K562 (cell line): ENCODE measurements around the gene SUSD3. TPM values are rescaled to one million over a fixed set of nuclear protein-coding genes. Genes with fewer than 3 reads are reported as not detected.
A peak's percentile ranks its signal among the peaks of the same experiment; 100 is the strongest.

Experiments used
- ATAC-seq: fragments of 200-7000 bp; cut with Tn5 transposase; 3 replicates; pipeline ENCODE4 v1.9.1; 2020; ENCODE audit warnings: moderate library complexity
- BruUV-seq: library from RNA; stranded (reverse); fragments of 400-500 nt; replicated peaks from 2 replicates; lab custom pipeline; 2021; lab: Mats Ljungman, UMichigan
- CTCF ChIA-PET: fragments of 300-600 bp; formaldehyde crosslinking; extraction: SDS; loops from one replicate; lab custom pipeline; 2021; ENCODE audit warnings: low intra/inter-chr PET ratio; lab: Yijun Ruan, JAX
- POLR2A ChIA-PET: fragments of 300-600, 350-650 bp; sonication (Branson Sonifier 250); formaldehyde crosslinking; extraction: SDS; loops from one replicate; lab custom pipeline; 2021; ENCODE audit warnings: antibody characterized with exemption, inconsistent platforms; lab: Yijun Ruan, JAX
- DNase-seq, 4 experiments: peaks; one replicate each; pipeline versions ENCODE4 v3.0.0 to v3.0.0-alpha.2; 2011 to 2018; ENCODE audit warnings: low spot score in 3 of 4, mixed read lengths in 3 of 4; ENCODE audit errors: extremely low read depth in 1 of 4
- FAIRE-seq: peaks from 2 replicates; lab custom pipeline; 2011; peaks lifted over from hg19 to GRCh38; lab: Jason Lieb, UNC
- H2AFZ ChIP-seq: 2 replicates; pipeline ENCODE4 v1.6.0; 2011; ENCODE audit warnings: low read depth, low read length, control low read depth, inconsistent platforms
- H3K27ac ChIP-seq: fragments of 200-600 bp; 3 replicates; pipeline ENCODE4 v1.8.0; 2011; ENCODE audit warnings: low read depth, mild to moderate bottlenecking, control low read depth, inconsistent platforms, low read length, moderate library complexity, mixed read lengths; ENCODE audit errors: extremely low read depth
- H3K27me3 ChIP-seq, 2 experiments: fragments of 300-600 bp in 1 of 2; 2 replicates in 1 of 2; 3 replicates in 1 of 2; pipeline versions ENCODE4 v1.6.0 to v1.8.0; 2011; ENCODE audit warnings: inconsistent platforms in 2 of 2, low read length in 2 of 2, mild to moderate bottlenecking in 1 of 2, mixed read lengths in 1 of 2, moderate library complexity in 1 of 2; ENCODE audit not compliant: control insufficient read depth in 2 of 2, insufficient read depth in 2 of 2
- H3K36me3 ChIP-seq: fragments of 300-600 bp; 3 replicates; pipeline ENCODE4 v1.8.0; 2011; ENCODE audit warnings: mild to moderate bottlenecking, low read length, inconsistent platforms; ENCODE audit not compliant: control insufficient read depth, insufficient read depth
- H3K4me1 ChIP-seq, 2 experiments: fragments of 200-600 bp in 1 of 2; replicated peaks in 1 of 2; 2 replicates in 1 of 2; 3 replicates in 1 of 2; pipeline versions ENCODE4 v1.5.1 to v1.8.0; 2011; ENCODE audit warnings: inconsistent platforms in 2 of 2, low read length in 2 of 2, mild to moderate bottlenecking in 1 of 2, mixed read lengths in 1 of 2, moderate library complexity in 1 of 2; ENCODE audit not compliant: control insufficient read depth in 2 of 2, insufficient read depth in 2 of 2
- H3K4me2 ChIP-seq: 2 replicates; pipeline ENCODE4 v1.6.1; 2011; ENCODE audit warnings: low read length, control low read depth, inconsistent platforms, mixed read lengths; ENCODE audit not compliant: insufficient read depth
- H3K4me3 ChIP-seq: fragments of 200-600 bp; sonication (generic), shearing (Covaris generic); 2 replicates; pipeline ENCODE4 v1.5.1; 2016; ENCODE audit warnings: control low read depth, inconsistent platforms
- H3K79me2 ChIP-seq: fragments of 200-600 bp; 3 replicates; pipeline ENCODE4 v1.8.0; 2011; ENCODE audit warnings: low read length, inconsistent platforms; ENCODE audit not compliant: control insufficient read depth, insufficient read depth
- H3K9ac ChIP-seq, 2 experiments: 2 replicates each; pipeline versions ENCODE4 v1.6.0 to v1.6.1; 2011; ENCODE audit warnings: low read depth in 2 of 2, low read length in 2 of 2, control low read depth in 1 of 2, inconsistent platforms in 1 of 2, mild to moderate bottlenecking in 1 of 2, mixed read lengths in 1 of 2; ENCODE audit not compliant: insufficient read depth in 1 of 2
- H3K9me1 ChIP-seq: one replicate; pipeline ENCODE4 v1.6.0; 2011; ENCODE audit warnings: inconsistent platforms, mild to moderate bottlenecking, low read length, moderate library complexity; ENCODE audit not compliant: control insufficient read depth, insufficient read depth
- H3K9me3 ChIP-seq: replicated peaks from 2 replicates; pipeline ENCODE4 v1.5.1; 2011; ENCODE audit warnings: low read depth, low read length, inconsistent platforms; ENCODE audit not compliant: control insufficient read depth, insufficient read depth
- H4K20me1 ChIP-seq: replicated peaks from 2 replicates; pipeline ENCODE4 v1.6.1; 2011; ENCODE audit warnings: low read length, inconsistent platforms, mixed read lengths; ENCODE audit not compliant: control insufficient read depth, insufficient read depth
- CBX1 ChIP-seq: sonication (generic); IDR thresholded peaks from 2 replicates; pipeline ENCODE4 v1.6.1; 2016; ENCODE audit warnings: antibody characterized with exemption, low read depth, mild to moderate bottlenecking
- CHD1 ChIP-seq: fragments of 200-600 bp; sonication (generic); IDR thresholded peaks from one replicate; pipeline ENCODE4 v1.6.1; 2012; ENCODE audit warnings: mild to moderate bottlenecking, moderate library complexity, low read length, inconsistent platforms
- FUS ChIP-seq: fragments of 200-400 bp; formaldehyde crosslinking; optimal IDR thresholded peaks from 2 replicates; pipeline ENCODE3; 2017; ENCODE audit warnings: low read depth, low read length
- GABPA ChIP-seq: fragments of 200-800 bp; sonication (Bioruptor generic); conservative IDR thresholded peaks from 2 replicates; pipeline ENCODE4 v1.6.1; 2016; ENCODE audit warnings: low read depth, missing genetic modification characterization, missing compliant biosample characterization
- GABPB1 ChIP-seq: sonication (generic); formaldehyde crosslinking; IDR thresholded peaks from 2 replicates; pipeline ENCODE4 v1.8.0; 2022; ENCODE audit warnings: mild to moderate bottlenecking, missing genetic modification reagents
- HDAC3 ChIP-seq: fragments of 450-650 bp; IDR thresholded peaks from 2 replicates; pipeline ENCODE4 v1.6.1; 2018; ENCODE audit warnings: borderline replicate concordance, mild to moderate bottlenecking, moderate library complexity; ENCODE audit not compliant: partially characterized antibody
- KLF16 ChIP-seq: IDR thresholded peaks from 2 replicates; pipeline ENCODE4 v1.6.1; 2016; ENCODE audit warnings: antibody characterized with exemption
- MTA3 ChIP-seq: fragments of 450-650 bp; formaldehyde crosslinking; IDR thresholded peaks from 2 replicates; pipeline ENCODE4 v1.6.1; 2017; ENCODE audit warnings: mild to moderate bottlenecking, borderline replicate concordance
- POLR2AphosphoS5 ChIP-seq: IDR thresholded peaks from 2 replicates; pipeline ENCODE4 v1.6.1; 2011; ENCODE audit warnings: mild to moderate bottlenecking, low read depth, low read length, moderate library complexity; ENCODE audit not compliant: control insufficient read depth, insufficient read depth
- RFX1 ChIP-seq: fragments of 450-650 bp; IDR thresholded peaks from 2 replicates; pipeline ENCODE4 v1.6.1; 2016; ENCODE audit warnings: mild to moderate bottlenecking, moderate library complexity
- TCF3 ChIP-seq: sonication (generic); formaldehyde crosslinking; IDR thresholded peaks from 2 replicates; pipeline ENCODE4 v1.4.0; 2020; ENCODE audit warnings: mild to moderate bottlenecking, missing genetic modification reagents
- TSC22D4 ChIP-seq: fragments of 450-650 bp; IDR thresholded peaks from 2 replicates; pipeline ENCODE4 v1.6.1; 2016; ENCODE audit warnings: missing genetic modification characterization, missing biosample characterization, control low read depth
- ZKSCAN3 ChIP-seq: fragments of 250-450 bp; sonication (Bioruptor Pico); IDR thresholded peaks from 2 replicates; pipeline ENCODE4 v1.4.0; 2020
- ZNF165 ChIP-seq: fragments of 250-450 bp; sonication (Bioruptor Pico); IDR thresholded peaks from 2 replicates; pipeline ENCODE4 v1.4.0; 2020; ENCODE audit warnings: borderline replicate concordance
- ZNF76 ChIP-seq: fragments of 250-450 bp; sonication (Bioruptor Pico); IDR thresholded peaks from 2 replicates; pipeline ENCODE4 v1.4.0; 2020; ENCODE audit warnings: mild to moderate bottlenecking, moderate library complexity, borderline replicate concordance
- WGBS: fragments of 100-300 bp; shearing (Covaris generic); methylation state at CpG from one replicate; pipeline ENCODE4 v1.1.6; 2016; ENCODE audit warnings: low coverage, mixed read lengths; ENCODE audit not compliant: insufficient coverage; ENCODE audit errors: missing lambda C conversion rate; 5-methylcytosine and 5-hydroxymethylcytosine counted together
- in situ Hi-C: fragments of 300-500 bp; cut with MboI; formaldehyde crosslinking; loops from 4 replicates; pipeline ENCODE4 v1.15.0; 2018; ENCODE audit warnings: inconsistent platforms, mixed read lengths
- intact Hi-C: fragments of 100-400 bp; cut with micrococcal nuclease; formaldehyde crosslinking; loops from 2 replicates; pipeline ENCODE4 v1.14.2; 2022
- polyA plus RNA-seq, 8 experiments: library from polyadenylated mRNA; depleted of rRNA in 4 of 8; stranded (reverse) in 5 of 8; unstranded in 3 of 8; fragments of >200 nt; fragmentation: Nextera tagmentation in 2 of 8; fragmentation: Illumina TruSeq in 1 of 8; extraction: Ambion mirVana in 2 of 8; extraction: Trizol in 1 of 8; gene quantifications; 2 replicates each; pipeline versions ENCODE4 v1.2.1 to v1.2.3, GENCODE V29; 2011 to 2014; ENCODE audit warnings: inconsistent platforms in 1 of 8, missing spikeins in 1 of 8
- total RNA-seq, 7 experiments: library from RNA; depleted of rRNA in 6 of 7; stranded (reverse); fragments of >200 nt in 6 of 7; fragmentation: Illumina TruSeq in 2 of 7; extraction: Trizol in 2 of 7; gene quantifications; 2 replicates each; pipeline versions ENCODE4 v1.2.1 to v1.2.3, GENCODE V29; 2011 to 2021; ENCODE audit warnings: low replicate concordance in 1 of 7
- TF ChIP-seq, protein P1 (sequence below): fragments of 250-450 bp; sonication (Bioruptor Pico); IDR thresholded peaks from 2 replicates; pipeline ENCODE4 v1.4.0; 2020; ENCODE audit warnings: mild to moderate bottlenecking, moderate library complexity
- TF ChIP-seq, protein P2 (sequence below): sonication (generic); formaldehyde crosslinking; IDR thresholded peaks from 2 replicates; pipeline ENCODE4 v1.8.1; 2023; ENCODE audit warnings: mild to moderate bottlenecking, missing genetic modification reagents, moderate library complexity

Gene SUSD3
- total and polyA plus RNA-seq, 9 of the 15 experiments (the other 6 are each of a cell fraction or from before 2014, with no cell fraction given), result 1.3 to 21.7 (median 11.4) TPM

DNA sequence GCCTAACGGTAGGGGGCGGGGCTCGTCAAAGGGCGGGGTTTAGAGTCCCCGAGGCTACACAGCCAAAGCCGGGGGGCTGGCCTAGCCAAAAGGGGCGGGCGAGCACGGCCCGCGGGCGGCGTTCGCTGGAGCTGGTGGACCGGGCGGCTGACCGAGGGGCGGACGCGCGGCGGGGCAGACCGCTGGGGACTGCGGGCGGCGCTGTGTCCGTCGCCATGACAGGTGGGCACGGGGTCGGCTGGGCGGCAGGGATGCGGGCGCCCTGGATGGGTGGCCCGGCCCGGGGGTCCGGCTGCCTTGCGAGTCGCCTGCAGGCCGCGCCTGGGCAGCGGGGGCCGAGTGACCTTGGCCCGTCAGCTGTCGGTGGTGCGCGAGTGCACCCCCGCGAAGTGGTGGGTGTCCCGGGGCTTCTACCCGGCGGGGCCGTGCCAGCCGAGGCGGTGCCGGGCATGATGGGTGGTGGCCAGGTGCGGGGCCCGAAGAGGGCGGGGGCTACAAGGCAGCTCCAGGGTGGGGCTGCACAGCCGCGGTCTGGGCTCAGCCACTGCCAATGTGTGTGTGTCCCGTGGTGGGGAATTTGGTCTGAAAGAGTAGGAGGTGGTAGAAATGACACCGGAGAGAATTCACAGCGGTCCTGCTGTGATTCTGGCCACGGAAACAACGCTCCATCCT, 37.8 kb downstream of the SUSD3 start, which contains the start of gene CARD19 (continued):
- TF ChIP-seq ZNF165, result no peak
- peak; percentile 59 for TF ChIP-seq CHD1
- TF ChIP-seq CBX1, result 0 out of 2 replicates have a peak, but pooled peaks have one; percentile 27

DNA sequence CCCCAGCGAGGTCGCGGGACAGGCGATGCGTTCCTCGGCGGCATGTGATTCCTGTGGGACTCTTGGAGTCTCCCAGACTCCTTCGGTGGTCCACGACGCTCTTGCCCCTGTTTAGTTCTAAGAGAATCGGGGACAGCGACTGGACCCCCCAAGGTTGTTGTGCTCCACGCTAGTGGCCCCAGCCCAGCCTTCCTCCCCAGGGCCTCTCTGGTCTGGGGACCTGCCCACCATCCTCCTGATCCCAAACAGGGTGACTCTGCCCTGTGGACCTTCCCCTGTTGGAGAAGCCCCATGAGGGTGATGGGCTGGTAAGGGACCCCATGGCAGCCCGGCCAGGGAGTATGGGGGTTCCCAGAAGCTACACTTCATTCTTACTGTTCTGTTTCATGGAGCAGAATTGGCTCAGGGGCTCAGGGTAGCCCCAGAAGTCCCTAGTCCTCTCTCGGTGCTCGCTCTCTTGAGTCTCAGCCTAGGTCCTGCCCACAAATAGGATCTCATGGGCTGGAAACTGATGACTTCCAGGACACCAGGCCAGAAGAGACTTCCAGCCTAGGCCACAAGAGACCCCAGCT, 38.4 kb downstream of the SUSD3 start:
- H3K36me3 ChIP-seq, result no peaks in the 10 kb centered on the region
- ChIA-PET POLR2A (interaction anchor here (1.4 to 2.9 kb wide), 2 partner anchors 11 to 32 kb away, joined by 4 to 16 read pairs; no protein-coding TSS in a partner anchor), CTCF (no interaction called here)
- H3K9me3 ChIP-seq, result no peaks in the 10 kb centered on the region
- H2AFZ ChIP-seq, result peak overlapping the region; percentile 81
- peak overlapping the region; percentile 81 for H3K4me2 ChIP-seq
- intact Hi-C loops (loop anchor here (5.0 kb wide), 1 partner anchor 35 kb away; no protein-coding TSS in a partner anchor), in situ Hi-C loops (no loop called here)
- peak overlapping the region; percentile 55 to 89 for H3K9ac ChIP-seq
- H3K4me1 ChIP-seq, result peaks cover 26 to 52% of the 10 kb centered on the region in 2 experiments
- FAIRE-seq (no peak), ATAC-seq (no peak), DNase-seq (no peak)
- no peak overlapping the region for H3K27ac ChIP-seq
- no TSS peak for BruUV-seq
- peaks cover 4% of the 10 kb centered on the region for H3K9me1 ChIP-seq
- no peaks in the 10 kb centered on the region for H3K27me3 ChIP-seq
- H3K79me2 ChIP-seq, result no peaks in the 10 kb centered on the region; the same call in 2 of the 3 replicates
- 0 out of 2 replicates have a peak, but pooled peaks cover 4% of the 10 kb centered on the region for H4K20me1 ChIP-seq
- H3K4me3 ChIP-seq, result peak overlapping the region; percentile 75
- WGBS, result 32% methylated on average over 16 of the region's 16 CpGs
- TF ChIP-seq HDAC3 (no peak), MTA3 (no peak), POLR2AphosphoS5 (no peak), FUS (no peak), KLF16 (no peak), ZNF76 (CRISPR knock-in tag) (no peak), RFX1 (no peak), ZKSCAN3 (CRISPR knock-in tag) (no peak), TCF3 (no peak), TSC22D4 (tag) (no peak), GABPB1 (no peak), GABPA (tag) (no peak)
- TF ChIP-seq, protein P1, sequence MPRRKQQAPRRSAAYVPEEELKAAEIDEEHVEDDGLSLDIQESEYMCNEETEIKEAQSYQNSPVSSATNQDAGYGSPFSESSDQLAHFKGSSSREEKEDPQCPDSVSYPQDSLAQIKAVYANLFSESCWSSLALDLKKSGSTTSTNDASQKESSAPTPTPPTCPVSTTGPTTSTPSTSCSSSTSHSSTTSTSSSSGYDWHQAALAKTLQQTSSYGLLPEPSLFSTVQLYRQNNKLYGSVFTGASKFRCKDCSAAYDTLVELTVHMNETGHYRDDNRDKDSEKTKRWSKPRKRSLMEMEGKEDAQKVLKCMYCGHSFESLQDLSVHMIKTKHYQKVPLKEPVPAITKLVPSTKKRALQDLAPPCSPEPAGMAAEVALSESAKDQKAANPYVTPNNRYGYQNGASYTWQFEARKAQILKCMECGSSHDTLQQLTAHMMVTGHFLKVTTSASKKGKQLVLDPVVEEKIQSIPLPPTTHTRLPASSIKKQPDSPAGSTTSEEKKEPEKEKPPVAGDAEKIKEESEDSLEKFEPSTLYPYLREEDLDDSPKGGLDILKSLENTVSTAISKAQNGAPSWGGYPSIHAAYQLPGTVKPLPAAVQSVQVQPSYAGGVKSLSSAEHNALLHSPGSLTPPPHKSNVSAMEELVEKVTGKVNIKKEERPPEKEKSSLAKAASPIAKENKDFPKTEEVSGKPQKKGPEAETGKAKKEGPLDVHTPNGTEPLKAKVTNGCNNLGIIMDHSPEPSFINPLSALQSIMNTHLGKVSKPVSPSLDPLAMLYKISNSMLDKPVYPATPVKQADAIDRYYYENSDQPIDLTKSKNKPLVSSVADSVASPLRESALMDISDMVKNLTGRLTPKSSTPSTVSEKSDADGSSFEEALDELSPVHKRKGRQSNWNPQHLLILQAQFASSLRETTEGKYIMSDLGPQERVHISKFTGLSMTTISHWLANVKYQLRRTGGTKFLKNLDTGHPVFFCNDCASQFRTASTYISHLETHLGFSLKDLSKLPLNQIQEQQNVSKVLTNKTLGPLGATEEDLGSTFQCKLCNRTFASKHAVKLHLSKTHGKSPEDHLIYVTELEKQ (CRISPR knock-in tag), result no peak
- TF ChIP-seq, protein P2, sequence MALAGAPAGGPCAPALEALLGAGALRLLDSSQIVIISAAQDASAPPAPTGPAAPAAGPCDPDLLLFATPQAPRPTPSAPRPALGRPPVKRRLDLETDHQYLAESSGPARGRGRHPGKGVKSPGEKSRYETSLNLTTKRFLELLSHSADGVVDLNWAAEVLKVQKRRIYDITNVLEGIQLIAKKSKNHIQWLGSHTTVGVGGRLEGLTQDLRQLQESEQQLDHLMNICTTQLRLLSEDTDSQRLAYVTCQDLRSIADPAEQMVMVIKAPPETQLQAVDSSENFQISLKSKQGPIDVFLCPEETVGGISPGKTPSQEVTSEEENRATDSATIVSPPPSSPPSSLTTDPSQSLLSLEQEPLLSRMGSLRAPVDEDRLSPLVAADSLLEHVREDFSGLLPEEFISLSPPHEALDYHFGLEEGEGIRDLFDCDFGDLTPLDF, result no peak
